Amniotic epithelial cell (primary cell): ENCODE measurements around the gene NCOA6.
A peak's percentile ranks its signal among the peaks of the same experiment; 100 is the strongest.
"Not testable (repeated sequence)": the region's sequence is repeated elsewhere in the genome, so short reads cannot be mapped to it uniquely, and the experiment has no call there.

Experiments
- DNase-seq: peaks from one replicate; pipeline ENCODE4 v3.0.0-alpha.2; 2010; ENCODE audit warnings: low read depth

Gene NCOA6

GRCh38 chr20:34829191-34829590 is 3.7 kb upstream of the NCOA6 start:
- no peak for DNase-seq

- DNase-seq, result peak; percentile 11
Measured at GRCh38 chr20:34824806-34825529, 483 bp downstream of the NCOA6 start.

DNA sequence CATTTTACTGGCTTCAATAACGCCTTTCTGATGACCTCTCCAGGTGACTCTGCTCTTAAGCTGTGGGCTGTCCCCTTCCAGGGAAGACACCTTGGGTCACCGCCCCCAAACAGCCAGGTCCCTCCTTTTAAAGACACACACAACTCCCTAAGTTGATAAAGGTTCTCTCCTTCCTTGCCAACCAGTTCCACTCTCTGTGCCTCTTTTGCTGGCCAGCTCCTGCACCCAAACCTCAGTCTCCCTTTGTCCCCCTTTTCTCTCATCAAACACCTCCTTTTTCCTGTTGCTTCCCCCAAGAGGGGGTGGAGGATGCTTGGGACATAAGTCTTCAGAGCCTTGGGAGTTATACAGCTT is 1.0 kb downstream of the NCOA6 start:
- DNase-seq, result peak; percentile 37

GRCh38 chr20:34824026-34824425 is 1.4 kb downstream of the NCOA6 start:
- peak; percentile 29 for DNase-seq

DNA sequence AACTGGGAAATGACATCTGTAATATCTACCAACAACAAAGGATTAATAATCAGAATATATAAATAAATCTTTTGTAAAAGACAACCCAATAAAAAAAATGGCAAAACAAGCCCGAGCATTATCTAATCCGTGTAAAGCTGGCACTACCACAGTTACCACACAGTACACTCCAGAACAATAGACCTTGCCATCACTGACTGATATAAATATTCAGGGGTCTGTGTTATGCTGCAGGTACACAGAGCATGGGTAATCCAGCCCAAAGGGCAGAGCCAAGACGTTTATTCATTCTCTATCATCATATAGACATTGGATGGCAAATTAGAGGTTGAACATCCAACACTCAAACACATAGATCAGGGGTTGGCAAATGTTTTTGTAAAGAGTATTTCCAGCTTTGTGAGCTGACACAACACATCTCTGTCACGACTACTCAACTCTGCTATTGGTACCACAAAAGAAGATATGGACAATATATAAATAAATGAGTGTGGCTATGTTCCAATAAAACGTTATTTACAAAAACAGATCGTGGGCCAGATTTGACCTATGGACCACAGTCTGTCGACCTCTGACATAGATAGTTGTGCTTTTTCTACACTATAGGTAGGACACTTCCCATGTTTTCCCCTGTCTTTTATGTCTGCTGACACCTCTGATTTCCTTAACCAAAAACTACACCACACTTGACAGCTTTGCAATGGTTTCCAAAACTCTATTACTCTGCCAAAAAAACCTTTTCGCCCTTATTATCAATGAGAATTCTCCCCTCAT is 4.5 kb downstream of the NCOA6 start:
- DNase-seq, result no peak

- DNase-seq, result no peak
Measured at GRCh38 chr20:34817801-34818200, 7.7 kb downstream of the NCOA6 start.

DNA sequence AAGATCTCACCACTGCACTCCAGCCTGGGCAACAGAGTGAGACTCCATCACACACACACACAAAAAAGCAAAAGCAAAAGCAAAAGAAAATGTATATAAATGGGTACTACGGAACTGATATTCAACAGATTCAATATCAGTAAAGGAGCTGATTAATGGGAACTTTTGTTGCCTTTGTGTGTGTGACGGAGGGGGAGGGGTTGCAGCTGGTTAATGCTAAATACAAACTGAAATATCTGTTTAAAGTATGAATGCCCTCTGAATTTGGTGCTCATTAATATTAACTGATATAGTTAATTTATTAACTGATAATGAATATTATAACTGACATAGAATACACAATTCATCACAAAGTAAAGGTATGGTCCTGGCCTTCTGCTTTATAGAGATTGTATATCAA is 8.4 kb downstream of the NCOA6 start:
- no peak for DNase-seq

GRCh38 chr20:34815636-34816035 is 9.8 kb downstream of the NCOA6 start:
- no peak for DNase-seq

DNA sequence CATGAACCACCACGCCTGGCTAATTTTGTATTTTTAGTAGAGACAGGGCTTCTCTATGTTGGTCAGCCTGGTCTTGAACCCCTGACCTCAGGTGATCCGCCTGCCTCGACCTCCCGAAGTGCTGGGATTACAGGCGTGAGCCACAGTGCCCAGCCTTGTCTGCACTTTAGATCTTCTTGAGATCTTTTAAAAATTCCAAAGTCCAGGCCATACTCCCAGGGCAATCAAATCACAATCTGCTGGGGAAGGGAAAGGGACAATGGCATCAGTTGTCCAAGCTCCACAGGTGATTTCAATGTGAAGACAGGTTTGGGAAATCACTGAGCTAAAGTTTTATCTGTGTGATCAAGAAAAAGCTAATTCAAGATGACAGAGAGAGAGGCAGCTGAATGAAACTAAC is 16.9 kb downstream of the NCOA6 start:
- DNase-seq, result no peak

DNA sequence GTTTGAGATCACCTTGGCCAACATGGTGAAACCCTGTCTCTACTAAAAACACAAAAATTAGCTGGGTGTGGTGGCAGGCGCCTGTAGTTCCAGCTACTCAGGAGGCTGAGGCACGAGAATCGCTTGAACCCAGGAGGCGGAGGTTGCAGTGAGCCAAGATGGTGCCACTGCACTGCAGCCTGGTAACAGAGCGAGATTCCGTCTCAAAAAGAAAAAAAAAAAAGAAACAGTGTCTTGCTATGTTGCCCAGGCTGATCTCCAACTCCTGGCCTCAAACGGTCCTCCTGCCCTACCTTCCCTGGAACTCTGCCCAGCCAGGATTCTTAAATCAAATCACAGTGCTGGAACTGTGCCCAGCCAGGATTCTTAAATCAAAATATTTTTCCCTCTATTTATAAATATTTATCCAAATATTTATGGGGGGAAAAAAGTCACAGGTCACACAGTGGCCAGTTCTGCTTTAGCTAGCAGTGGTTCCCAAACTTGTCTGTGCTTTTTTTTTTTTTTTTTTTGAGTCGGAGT is 17.4 kb downstream of the NCOA6 start:
- not testable (repeated sequence) for DNase-seq

DNA sequence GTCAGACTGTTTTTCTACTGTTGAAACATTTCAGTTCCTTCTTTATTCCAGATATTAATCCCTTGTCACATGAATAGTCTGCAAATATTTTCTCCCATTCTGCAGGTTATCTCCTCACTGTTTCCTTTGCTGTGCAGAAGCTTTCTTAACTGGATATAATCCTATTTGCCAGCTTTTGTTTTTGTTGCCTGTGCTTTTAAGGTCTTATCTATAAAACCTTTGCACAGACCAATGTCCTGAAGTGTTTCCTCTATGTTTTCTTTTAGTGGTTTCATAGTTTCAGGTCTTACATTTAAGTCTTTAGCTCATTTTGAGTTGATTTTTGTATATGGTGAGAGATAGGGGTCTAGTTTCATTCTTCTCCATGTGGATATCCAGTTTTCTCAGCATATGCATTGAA is 19.2 kb downstream of the NCOA6 start:
- no peak for DNase-seq

DNA sequence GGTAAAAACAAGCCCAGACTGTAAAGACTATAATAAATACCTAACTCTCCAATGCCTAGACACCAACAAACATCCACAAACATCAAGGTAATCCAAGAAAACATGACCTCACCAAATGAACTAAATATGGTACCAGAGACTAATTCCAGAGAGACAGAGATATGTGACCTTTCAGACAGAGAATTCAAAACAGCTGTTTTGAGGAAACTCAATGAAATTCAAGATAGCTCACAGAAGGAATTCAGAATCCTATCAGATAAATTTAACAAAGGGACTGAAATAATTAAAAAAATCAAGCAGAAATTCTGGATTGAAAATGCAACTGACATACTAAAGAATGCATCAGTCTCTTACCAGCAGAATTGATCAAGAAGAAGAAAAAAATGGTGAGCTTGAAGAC is 26.6 kb downstream of the NCOA6 start:
- DNase-seq, result no peak

DNA sequence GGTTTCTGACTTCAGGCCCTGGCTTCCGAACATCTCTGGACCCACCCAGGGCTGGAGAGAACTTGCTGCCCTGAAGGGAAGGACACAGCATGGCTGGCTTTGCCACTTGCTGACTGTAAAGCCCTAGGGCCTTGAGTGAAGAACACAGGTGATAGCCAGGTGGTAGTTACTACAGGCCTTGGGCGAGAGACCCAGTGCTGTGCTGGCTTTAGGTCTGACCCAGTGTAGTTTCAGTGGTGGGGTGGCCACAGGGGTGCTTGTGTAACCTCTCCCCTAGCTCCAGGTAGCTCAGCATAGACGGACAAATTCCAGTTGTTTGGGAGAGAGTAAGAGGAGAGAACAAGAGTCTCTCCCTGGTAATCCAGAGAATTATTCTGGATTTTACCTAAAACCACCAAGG is 27.1 kb downstream of the NCOA6 start:
- DNase-seq, result no peak

DNA sequence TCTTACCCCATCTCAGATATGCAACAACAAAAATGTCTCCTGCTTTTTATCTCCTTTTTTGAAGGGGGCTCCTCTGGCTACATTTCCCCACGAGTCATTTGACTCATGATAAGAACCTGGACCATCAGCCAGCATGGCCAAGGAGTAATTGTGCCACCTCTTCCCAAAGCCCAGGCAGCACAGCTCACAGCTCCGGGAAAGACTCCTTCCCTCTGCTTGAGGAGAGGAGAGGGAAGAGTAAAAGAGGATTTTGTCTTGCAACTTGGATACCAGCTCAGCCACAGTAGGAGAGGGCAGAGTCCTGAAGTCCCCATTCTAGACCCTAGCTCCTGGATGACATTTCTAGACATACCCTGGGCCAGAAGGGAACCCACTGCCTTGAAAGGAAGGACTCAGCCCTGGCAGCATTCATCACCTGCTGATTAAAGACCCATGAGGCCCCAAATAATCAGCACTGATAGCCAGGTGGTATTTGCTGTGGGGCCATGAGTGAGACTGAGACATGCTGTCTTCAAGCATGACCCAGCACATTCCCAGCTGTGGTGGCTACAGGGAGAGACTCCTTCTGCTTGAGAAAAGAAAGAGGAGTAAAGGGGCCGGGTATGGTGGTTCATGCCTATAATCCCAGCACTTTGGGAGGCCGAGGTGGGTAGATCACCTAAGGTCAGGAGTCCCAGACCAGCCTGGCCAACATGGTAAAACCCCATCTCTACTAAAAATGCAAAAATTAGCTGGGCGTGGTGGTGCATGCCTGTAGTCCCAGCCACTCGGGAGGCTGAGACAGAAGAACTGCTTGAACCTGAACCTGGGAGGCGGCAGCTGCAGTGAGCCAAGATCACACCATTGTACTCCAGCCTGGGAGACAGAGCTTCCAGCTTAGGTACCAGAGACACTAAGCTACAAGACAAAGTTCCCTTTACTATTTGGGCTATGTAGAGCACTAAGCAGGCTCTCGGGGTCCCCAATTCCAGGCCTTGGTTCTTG is 28.1 kb downstream of the NCOA6 start:
- DNase-seq, result no peak

- DNase-seq, result peak; percentile 9
Measured at GRCh38 chr20:34794006-34794585, 31.4 kb downstream of the NCOA6 start.

GRCh38 chr20:34792687-34793363 is 32.6 kb downstream of the NCOA6 start:
- DNase-seq, result no peak

GRCh38 chr20:34791289-34792020 is 34.0 kb downstream of the NCOA6 start:
- DNase-seq, result peak; percentile 47

DNA sequence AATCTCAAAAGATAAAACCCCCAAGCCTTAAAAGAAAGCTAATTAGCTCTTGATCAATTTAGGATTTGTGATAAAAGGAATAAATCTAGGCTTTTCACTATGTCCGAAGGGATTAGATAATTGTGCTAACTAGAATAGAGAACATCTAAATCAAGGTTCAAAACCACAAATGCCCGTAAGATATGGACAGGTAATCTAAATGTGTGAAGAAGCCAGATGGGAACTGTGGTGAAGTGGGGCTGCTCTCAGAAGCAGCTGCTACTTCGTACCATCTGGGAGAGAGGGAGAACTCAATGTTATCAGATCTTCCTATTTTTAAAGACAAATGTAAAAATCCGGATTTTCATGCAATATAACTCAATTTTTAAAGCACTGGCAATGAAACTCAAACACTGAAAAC is 44.2 kb downstream of the NCOA6 start:
- DNase-seq, result no peak

DNA sequence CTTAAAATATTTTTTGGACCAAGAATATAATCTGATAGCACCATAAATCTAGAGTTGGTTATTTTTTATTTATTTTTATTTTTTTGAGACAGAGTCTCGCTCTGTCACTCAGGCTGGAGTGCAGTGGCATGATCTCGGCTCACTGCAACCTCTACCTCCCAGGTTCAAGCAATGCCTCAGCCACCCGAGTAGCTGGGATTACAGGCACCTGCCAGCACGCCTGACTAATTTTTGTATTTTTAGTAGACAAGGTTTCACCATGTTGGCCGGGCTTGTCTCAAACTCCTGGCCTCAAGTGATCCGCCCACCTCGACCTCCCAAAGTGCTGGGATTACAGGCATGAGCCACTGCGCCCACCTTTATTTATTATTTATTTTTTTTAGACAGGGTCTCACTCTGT is 45.2 kb downstream of the NCOA6 start:
- not testable (repeated sequence) for DNase-seq

DNA sequence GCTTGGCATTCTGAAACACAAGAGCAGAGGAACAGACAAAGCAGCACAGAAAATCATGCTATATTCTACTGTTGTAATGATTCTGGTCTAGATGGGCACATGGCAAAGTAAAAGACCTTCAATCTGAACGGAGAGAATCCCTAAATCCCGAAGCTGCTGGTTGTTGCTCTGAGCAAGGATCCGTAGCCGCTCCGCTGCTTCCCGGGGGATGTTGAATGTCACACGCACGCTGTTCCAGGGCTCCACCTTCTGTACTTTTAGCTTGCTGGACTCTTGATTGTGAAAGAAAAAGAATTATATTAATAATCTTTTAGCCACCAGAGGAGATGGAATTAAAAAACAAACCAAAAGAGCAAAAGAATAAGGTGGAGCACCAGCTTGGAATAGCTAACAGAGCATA is 49.3 kb downstream of the NCOA6 start:
- DNase-seq, result no peak

GRCh38 chr20:34774886-34775285 is 50.6 kb downstream of the NCOA6 start:
- no peak for DNase-seq
